Activated CD4-positive, alpha-beta memory T cell treated with anti-CD3 and anti-CD28 coated beads, Interleukin-2, amount 10 ng/mL, durations not matched to agents 7 days and 5 days (primary cell): ENCODE results near the gene GRPEL1. TPM values are rescaled to one million over a fixed set of nuclear protein-coding genes. Genes with fewer than 3 reads are reported as not detected.

Experiments used
- CTCF ChIA-PET: fragments of 350-600 bp; sonication (Branson Sonifier 250); formaldehyde crosslinking; loops from one replicate; lab custom pipeline; 2021; ENCODE audit warnings: antibody characterized with exemption, inconsistent platforms; lab: Charles Lee
- POLR2A ChIA-PET: fragments of 350-600 bp; sonication (Branson Sonifier 250); formaldehyde crosslinking; loops from one replicate; lab custom pipeline; 2021; ENCODE audit warnings: antibody characterized with exemption; lab: Charles Lee
- DNase-seq: peaks from one replicate; pipeline ENCODE4 v3.0.0-alpha.2; 2020
- H3K27ac Mint-ChIP-seq: one replicate; pipeline ENCODE4 v1.8.0; 2021; ENCODE audit warnings: mild to moderate bottlenecking, mixed read lengths
- H3K27me3 Mint-ChIP-seq: one replicate; pipeline ENCODE4 v1.8.0; 2021; ENCODE audit warnings: mixed read lengths
- H3K36me3 Mint-ChIP-seq: one replicate; pipeline ENCODE4 v1.8.0; 2021; ENCODE audit warnings: low read depth, mixed read lengths
- H3K4me1 Mint-ChIP-seq: one replicate; pipeline ENCODE4 v1.8.0; 2021; ENCODE audit warnings: mixed read lengths
- H3K4me3 Mint-ChIP-seq: one replicate; pipeline ENCODE4 v1.8.0; 2021; ENCODE audit warnings: mild to moderate bottlenecking, mixed read lengths
- H3K9me3 Mint-ChIP-seq: one replicate; pipeline ENCODE4 v1.8.0; 2021; ENCODE audit warnings: mixed read lengths
- total RNA-seq, 2 experiments: library from RNA; stranded (reverse); gene quantifications; one replicate each; pipeline ENCODE4 v1.2.3, GENCODE V29; 2021

The GRPEL1 gene
- total RNA-seq, 2 experiments from 2014 or later, result 39.8 to 40.0 TPM

- no peak for DNase-seq
- Mint-ChIP-seq H3K9me3 (no peaks in the 10 kb centered on the region), H3K27ac (no peak overlapping the region), H3K27me3 (no peaks in the 10 kb centered on the region), H3K36me3 (peaks cover 66% of the 10 kb centered on the region), H3K4me1 (peaks cover 28% of the 10 kb centered on the region), H3K4me3 (no peak overlapping the region)
- POLR2A ChIA-PET, result interaction anchor here (0.6 to 3.6 kb wide), 6 partner anchors 8 to 155 kb away, joined by 3 to 25 read pairs (median 4); partner anchors contain the start of gene GRPEL1
- CTCF ChIA-PET, result interaction anchor here (0.8 to 1.2 kb wide), 3 partner anchors 8 to 85 kb away, joined by 3 to 5 read pairs (median 3); partner anchors contain the start of gene TADA2B
Observed at GRCh38 chr4:7058792-7059191, 9.1 kb downstream of the GRPEL1 start.

DNA sequence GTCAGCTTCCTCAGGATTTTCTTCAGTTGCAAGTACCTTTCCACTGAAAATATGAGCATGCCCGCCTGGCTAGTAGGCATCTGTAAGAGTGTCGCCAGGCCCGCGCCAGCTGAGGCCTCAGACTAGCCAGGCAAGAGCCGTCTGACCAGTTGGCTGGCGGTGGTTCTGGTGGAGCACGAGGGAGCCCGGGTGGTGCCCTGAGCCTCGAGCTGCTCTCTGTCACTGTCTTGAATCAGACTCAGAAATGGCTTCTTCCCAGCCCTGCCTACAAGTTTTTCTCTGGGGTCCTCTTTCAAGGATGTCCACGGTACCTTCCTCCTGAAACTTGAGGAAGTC lies 11.9 kb downstream of the GRPEL1 start:
- ChIA-PET POLR2A (interaction anchor here (3.6 to 4.0 kb wide), 2 partner anchors 11 to 12 kb away, joined by 18 to 25 read pairs; partner anchors contain the start of genes GRPEL1 and TADA2B), CTCF (interaction anchor here (0.5 to 1.6 kb wide), 4 partner anchors 10 to 17 kb away, joined by 3 to 4 read pairs (median 4); no protein-coding TSS in a partner anchor)
- Mint-ChIP-seq H3K27me3 (no peaks in the 10 kb centered on the region), H3K4me3 (no peak overlapping the region), H3K9me3 (no peaks in the 10 kb centered on the region), H3K4me1 (peaks cover 40% of the 10 kb centered on the region), H3K36me3 (peaks cover 42% of the 10 kb centered on the region), H3K27ac (no peak overlapping the region)
- no peak for DNase-seq

DNA sequence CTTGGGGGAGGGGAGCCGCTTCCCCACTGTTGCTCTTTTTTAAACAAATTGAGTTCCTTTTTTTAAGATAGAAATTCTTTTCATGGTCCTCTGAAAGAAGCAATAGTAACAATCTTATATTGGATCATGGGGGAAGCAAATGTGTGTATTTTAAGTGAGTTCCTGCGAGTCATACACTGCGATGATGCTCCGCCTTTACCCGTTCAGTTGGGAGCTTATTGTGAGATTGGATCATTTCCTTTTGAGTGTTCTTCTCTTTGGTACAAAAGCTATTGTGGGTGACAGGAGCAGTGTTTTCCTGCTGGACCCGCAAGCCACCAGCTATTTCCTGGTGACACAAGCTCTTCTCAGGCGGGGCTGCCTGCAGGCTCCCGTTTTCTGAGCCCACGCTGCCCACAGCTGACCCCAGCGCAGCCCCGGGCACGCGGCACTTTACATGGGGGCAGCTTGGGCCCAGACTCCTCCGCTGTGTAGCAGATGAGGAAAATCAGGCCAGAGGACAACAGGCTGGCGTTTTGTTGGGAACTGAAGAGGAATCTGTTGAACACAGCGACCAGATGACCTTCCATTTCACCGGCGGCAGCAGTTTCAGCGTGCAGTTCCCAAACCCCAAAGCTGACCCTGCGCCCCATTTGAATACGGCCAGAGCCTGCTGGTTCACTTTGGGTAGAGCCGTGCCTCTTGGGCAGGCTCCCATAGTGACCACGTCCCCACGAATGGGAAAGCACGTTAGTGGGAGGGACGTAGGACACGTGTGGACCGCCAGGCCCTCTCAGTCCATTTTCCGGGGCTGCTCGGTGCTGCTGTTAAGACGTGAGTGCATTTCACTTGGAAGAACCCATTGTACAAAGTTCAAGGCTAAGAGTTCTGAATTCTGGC lies 12.5 kb downstream of the GRPEL1 start:
- Mint-ChIP-seq H3K9me3 (no peaks in the 10 kb centered on the region), H3K4me3 (no peak overlapping the region), H3K27ac (peak overlapping the region; percentile 24), H3K27me3 (no peaks in the 10 kb centered on the region), H3K36me3 (peaks cover 38% of the 10 kb centered on the region), H3K4me1 (peaks cover 40% of the 10 kb centered on the region)
- ChIA-PET CTCF (interaction anchor here (1.6 kb wide), 1 partner anchor 11 kb away, joined by 4 read pairs; no protein-coding TSS in a partner anchor), POLR2A (interaction anchor here (0.8 to 4.0 kb wide), 3 partner anchors 11 to 56 kb away, joined by 3 to 18 read pairs (median 10); partner anchors contain the start of genes GRPEL1 and TADA2B)
- no peak for DNase-seq

- Mint-ChIP-seq H3K4me3 (no peak overlapping the region), H3K36me3 (peaks cover 32% of the 10 kb centered on the region), H3K9me3 (no peaks in the 10 kb centered on the region), H3K27ac (no peak overlapping the region), H3K4me1 (peaks cover 41% of the 10 kb centered on the region), H3K27me3 (no peaks in the 10 kb centered on the region)
- CTCF ChIA-PET, result no interaction called here
- no peak for DNase-seq
- POLR2A ChIA-PET, result interaction anchor here (0.8 to 4.0 kb wide), 4 partner anchors 10 to 55 kb away, joined by 3 to 18 read pairs (median 13); partner anchors contain the start of genes GRPEL1 and TADA2B
Observed at GRCh38 chr4:7054106-7054880, 13.6 kb downstream of the GRPEL1 start.

DNA sequence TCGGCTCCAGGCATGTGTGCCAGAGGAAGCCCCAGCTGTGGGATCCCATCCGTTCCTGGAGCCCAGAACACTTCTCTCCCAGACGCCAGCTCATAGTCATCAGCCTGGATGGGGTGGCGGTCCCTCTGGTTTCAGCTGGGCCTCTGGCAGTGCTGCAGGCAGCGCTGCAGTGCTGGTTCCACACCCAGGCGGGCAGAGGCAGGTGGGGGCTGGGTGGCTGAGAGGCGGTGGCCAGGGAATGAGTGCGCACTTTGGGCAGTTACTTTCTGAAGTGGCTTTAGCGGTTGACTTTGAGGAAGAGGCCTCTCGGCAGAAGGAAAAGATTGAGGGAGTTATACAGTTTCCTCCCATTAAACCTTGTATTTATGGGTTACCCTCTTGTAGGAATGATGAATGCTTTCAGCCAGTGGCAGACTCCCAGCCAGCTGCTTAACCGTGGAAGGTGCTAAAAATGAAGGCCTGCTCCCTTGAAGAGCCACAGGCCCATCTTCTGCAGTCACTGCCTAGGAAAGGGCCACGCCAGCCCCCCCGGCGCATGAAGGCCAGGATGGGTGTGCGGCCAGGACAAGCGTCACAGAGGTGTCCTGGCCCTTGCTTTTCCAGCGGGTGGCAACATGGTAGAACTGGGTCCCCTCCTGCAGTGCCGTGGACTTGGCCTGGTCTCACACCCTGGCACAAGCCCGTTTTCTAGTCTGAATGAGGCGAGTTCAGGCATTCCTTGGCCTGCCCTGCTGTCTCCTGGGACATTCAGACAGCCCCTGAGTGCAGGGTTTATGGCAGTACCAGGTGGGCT lies 14.7 kb downstream of the GRPEL1 start:
- Mint-ChIP-seq H3K4me3 (no peak overlapping the region), H3K27ac (peak overlapping the region; percentile 44), H3K9me3 (no peaks in the 10 kb centered on the region), H3K4me1 (peaks cover 36% of the 10 kb centered on the region), H3K36me3 (peaks cover 25% of the 10 kb centered on the region), H3K27me3 (no peaks in the 10 kb centered on the region)
- ChIA-PET POLR2A (interaction anchor here (1.2 to 4.0 kb wide), 3 partner anchors 9 to 15 kb away, joined by 3 to 18 read pairs (median 16); partner anchors contain the start of genes GRPEL1 and TADA2B), CTCF (no interaction called here)
- no peak for DNase-seq

- Mint-ChIP-seq H3K36me3 (peaks cover 24% of the 10 kb centered on the region), H3K9me3 (no peaks in the 10 kb centered on the region), H3K27ac (peak overlapping the region; percentile 54), H3K27me3 (no peaks in the 10 kb centered on the region), H3K4me1 (peaks cover 36% of the 10 kb centered on the region), H3K4me3 (no peak overlapping the region)
- POLR2A ChIA-PET, result interaction anchor here (1.2 to 4.0 kb wide), 3 partner anchors 8 to 16 kb away, joined by 3 to 18 read pairs (median 16); partner anchors contain the start of genes GRPEL1 and TADA2B
- DNase-seq, result no peak
- CTCF ChIA-PET, result no interaction called here
Observed at GRCh38 chr4:7052313-7052712, 15.6 kb downstream of the GRPEL1 start.

- CTCF ChIA-PET, result interaction anchor here (1.2 kb wide), 1 partner anchor 16 kb away, joined by 4 read pairs; the partner anchor contains the start of gene GRPEL1
Observed at GRCh38 chr4:7051905-7052304, 16.0 kb downstream of the GRPEL1 start.

GRCh38 chr4:7051144-7051495 lies 16.7 kb downstream of the GRPEL1 start:
- CTCF ChIA-PET, result interaction anchor here (1.2 kb wide), 1 partner anchor 17 kb away, joined by 4 read pairs; the partner anchor contains the start of gene GRPEL1

More at GRCh38 chr4:7051905-7052304, 16.0 kb downstream of the GRPEL1 start:
- Mint-ChIP-seq H3K36me3 (peaks cover 26% of the 10 kb centered on the region), H3K4me1 (peaks cover 40% of the 10 kb centered on the region), H3K27ac (no peak overlapping the region), H3K27me3 (no peaks in the 10 kb centered on the region), H3K4me3 (no peak overlapping the region), H3K9me3 (no peaks in the 10 kb centered on the region)
- no peak for DNase-seq
- POLR2A ChIA-PET, result interaction anchor here (1.2 to 4.0 kb wide), 3 partner anchors 8 to 16 kb away, joined by 3 to 18 read pairs (median 16); partner anchors contain the start of genes GRPEL1 and TADA2B

DNA sequence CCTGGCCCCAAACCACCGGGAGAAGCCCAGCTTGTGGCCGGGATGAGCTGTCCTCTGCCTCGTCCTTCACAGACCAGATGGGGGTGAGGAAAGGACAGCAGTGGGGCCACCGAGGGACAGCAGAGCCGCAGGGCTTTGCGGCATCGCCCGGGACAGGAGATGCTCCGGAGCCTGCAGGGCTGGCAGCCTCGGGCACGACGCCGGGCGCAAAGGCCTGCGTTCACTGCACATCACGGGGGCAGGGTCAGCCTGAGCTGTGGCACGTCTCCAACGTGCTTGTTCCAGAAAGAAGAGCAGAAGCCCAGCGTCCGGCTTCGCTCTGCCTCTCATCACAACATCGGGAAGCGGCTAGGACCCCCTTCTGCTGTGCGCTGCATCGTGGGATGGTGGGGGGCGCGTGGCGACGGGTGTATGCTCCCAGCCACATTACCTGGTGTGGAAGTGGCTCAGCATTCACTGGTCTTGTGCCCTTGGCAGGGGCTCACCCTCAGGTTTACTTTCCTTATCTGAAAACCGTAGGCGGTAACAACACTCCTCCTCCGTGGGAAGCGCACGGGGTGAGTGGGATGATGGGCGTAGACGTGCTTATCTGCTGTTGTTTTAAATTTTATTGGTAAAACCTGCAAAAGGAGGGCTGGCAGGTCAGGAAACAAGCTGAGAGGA lies 17.3 kb downstream of the GRPEL1 start:
- Mint-ChIP-seq H3K9me3 (no peaks in the 10 kb centered on the region), H3K27me3 (no peaks in the 10 kb centered on the region), H3K4me1 (peaks cover 53% of the 10 kb centered on the region), H3K4me3 (no peak overlapping the region), H3K27ac (no peak overlapping the region), H3K36me3 (peaks cover 30% of the 10 kb centered on the region)
- POLR2A ChIA-PET, result interaction anchor here (1.1 to 11.9 kb wide), 4 partner anchors 9 to 64 kb away, joined by 3 to 187 read pairs (median 4); partner anchors contain the start of gene GRPEL1
- no peak for DNase-seq
- CTCF ChIA-PET, result interaction anchor here (1.2 kb wide), 1 partner anchor 17 kb away, joined by 4 read pairs; the partner anchor contains the start of gene GRPEL1

More at GRCh38 chr4:7051144-7051495, 16.7 kb downstream of the GRPEL1 start:
- Mint-ChIP-seq H3K9me3 (no peaks in the 10 kb centered on the region), H3K36me3 (peaks cover 30% of the 10 kb centered on the region), H3K27me3 (no peaks in the 10 kb centered on the region), H3K4me1 (peaks cover 48% of the 10 kb centered on the region), H3K4me3 (no peak overlapping the region), H3K27ac (no peak overlapping the region)
- POLR2A ChIA-PET, result interaction anchor here (1.6 to 11.9 kb wide), 2 partner anchors 17 to 64 kb away, joined by 4 to 187 read pairs; partner anchors contain the start of gene GRPEL1
- DNase-seq, result no peak

GRCh38 chr4:7049739-7050138 lies 18.1 kb downstream of the GRPEL1 start:
- POLR2A ChIA-PET, result interaction anchor here (1.1 to 11.9 kb wide), 4 partner anchors 10 to 63 kb away, joined by 3 to 187 read pairs (median 4); partner anchors contain the start of gene GRPEL1
- peaks cover 30% of the 10 kb centered on the region for H3K36me3 Mint-ChIP-seq
- peaks cover 57% of the 10 kb centered on the region for H3K4me1 Mint-ChIP-seq
- no peak overlapping the region for H3K4me3 Mint-ChIP-seq
- H3K9me3 Mint-ChIP-seq, result no peaks in the 10 kb centered on the region
- DNase-seq, result no peak
- CTCF ChIA-PET, result no interaction called here
- H3K27me3 Mint-ChIP-seq, result no peaks in the 10 kb centered on the region
- no peak overlapping the region for H3K27ac Mint-ChIP-seq

DNA sequence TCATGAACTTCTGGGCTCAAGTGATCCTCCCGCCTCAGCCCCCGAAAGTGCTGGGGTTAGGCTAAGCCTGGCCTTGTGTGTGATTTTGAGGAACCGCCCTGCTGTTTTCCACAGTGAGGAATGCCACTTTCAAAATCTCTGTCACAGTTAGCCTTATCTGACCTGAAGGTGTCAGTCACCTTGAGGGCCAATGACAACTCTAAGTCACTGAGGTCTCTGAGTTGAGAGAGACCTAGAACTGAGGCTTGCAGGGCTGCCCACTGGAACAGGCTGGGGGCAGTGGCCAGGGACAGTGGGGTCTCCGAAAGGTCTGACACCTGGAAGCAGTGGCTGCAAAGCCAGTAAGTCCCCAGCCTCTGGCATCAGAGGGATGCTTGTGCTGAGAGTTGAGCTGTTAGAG lies 18.6 kb downstream of the GRPEL1 start:
- Mint-ChIP-seq H3K27me3 (no peaks in the 10 kb centered on the region), H3K4me1 (peaks cover 59% of the 10 kb centered on the region), H3K36me3 (peaks cover 28% of the 10 kb centered on the region), H3K27ac (no peak overlapping the region), H3K4me3 (no peak overlapping the region), H3K9me3 (no peaks in the 10 kb centered on the region)
- ChIA-PET POLR2A (interaction anchor here (1.1 to 11.9 kb wide), 4 partner anchors 10 to 63 kb away, joined by 3 to 187 read pairs (median 4); partner anchors contain the start of gene GRPEL1), CTCF (no interaction called here)
- DNase-seq, result no peak
